ENCODE data around the gene TRPM3. TPM values are rescaled to one million over a fixed set of nuclear protein-coding genes. Genes with fewer than 3 reads are reported as not detected.

The TRPM3 gene
- polyA plus RNA-seq, 1 donor: 0.57 TPM

- Histone ChIP-seq H3K9me3 (ENCODE audit: control insufficient read depth, low read depth, low read length) (no peaks in the 10 kb centered on the region), H3K27ac (ENCODE audit: low read length) (no peak overlapping the region), H3K4me1 (ENCODE audit: control insufficient read depth, insufficient read depth, low read length) (no peaks in the 10 kb centered on the region), H3K27me3 (ENCODE audit: control insufficient read depth, insufficient read depth, low read length) (no peaks in the 10 kb centered on the region), H3K4me3 (ENCODE audit: low read length) (no peak overlapping the region), H3K36me3 (ENCODE audit: control insufficient read depth, insufficient read depth, low read length) (no peaks in the 10 kb centered on the region)
- no peak for DNase-seq
- WGBS (ENCODE audit: insufficient coverage, low lambda C conversion rate): no CpG with 5 or more reads among the region's 12 CpGs
Measured at GRCh38 chr9:70553707-70554673, 567.4 kb downstream of the TRPM3 start.

- H3K4me3 ChIP-seq (ENCODE audit: low read length): no peak overlapping the region
- no peaks in the 10 kb centered on the region for H3K9me3 ChIP-seq (ENCODE audit: control insufficient read depth, low read depth, low read length)
- DNase-seq: no peak
- H3K4me1 ChIP-seq (ENCODE audit: control insufficient read depth, insufficient read depth, low read length): no peaks in the 10 kb centered on the region
- H3K36me3 ChIP-seq (ENCODE audit: control insufficient read depth, insufficient read depth, low read length): no peaks in the 10 kb centered on the region
- no CpG with 5 or more reads among the region's 9 CpGs for WGBS (ENCODE audit: insufficient coverage, low lambda C conversion rate)
- no peak overlapping the region for H3K27ac ChIP-seq (ENCODE audit: low read length)
- no peaks in the 10 kb centered on the region for H3K27me3 ChIP-seq (ENCODE audit: control insufficient read depth, insufficient read depth, low read length)
Measured at GRCh38 chr9:70552561-70552960, 568.9 kb downstream of the TRPM3 start.

- no peak overlapping the region for H3K4me3 ChIP-seq (ENCODE audit: low read length)
- no peak overlapping the region for H3K27ac ChIP-seq (ENCODE audit: low read length)
- no peaks in the 10 kb centered on the region for H3K27me3 ChIP-seq (ENCODE audit: control insufficient read depth, insufficient read depth, low read length)
- H3K4me1 ChIP-seq (ENCODE audit: control insufficient read depth, insufficient read depth, low read length): no peaks in the 10 kb centered on the region
- WGBS (ENCODE audit: insufficient coverage, low lambda C conversion rate): 100% methylated on average over 1 of the region's 3 CpGs
- DNase-seq: no peak
- no peaks in the 10 kb centered on the region for H3K9me3 ChIP-seq (ENCODE audit: control insufficient read depth, low read depth, low read length)
- H3K36me3 ChIP-seq (ENCODE audit: control insufficient read depth, insufficient read depth, low read length): no peaks in the 10 kb centered on the region
Measured at GRCh38 chr9:70551801-70552200, 569.6 kb downstream of the TRPM3 start.

GRCh38 chr9:70551396-70551795, 570.0 kb downstream of the TRPM3 start:
- no peaks in the 10 kb centered on the region for H3K36me3 ChIP-seq (ENCODE audit: control insufficient read depth, insufficient read depth, low read length)
- H3K27ac ChIP-seq (ENCODE audit: low read length): no peak overlapping the region
- no peaks in the 10 kb centered on the region for H3K27me3 ChIP-seq (ENCODE audit: control insufficient read depth, insufficient read depth, low read length)
- H3K4me1 ChIP-seq (ENCODE audit: control insufficient read depth, insufficient read depth, low read length): no peaks in the 10 kb centered on the region
- H3K4me3 ChIP-seq (ENCODE audit: low read length): no peak overlapping the region
- WGBS (ENCODE audit: insufficient coverage, low lambda C conversion rate): 100% methylated on average over 1 of the region's 4 CpGs
- DNase-seq: no peak
- no peaks in the 10 kb centered on the region for H3K9me3 ChIP-seq (ENCODE audit: control insufficient read depth, low read depth, low read length)

- WGBS (ENCODE audit: insufficient coverage, low lambda C conversion rate): no CpG with 5 or more reads among the region's 1 CpG
- Histone ChIP-seq H3K27me3 (ENCODE audit: control insufficient read depth, insufficient read depth, low read length) (no peaks in the 10 kb centered on the region), H3K4me3 (ENCODE audit: low read length) (no peak overlapping the region)
Measured at GRCh38 chr9:70549926-70550325, 571.5 kb downstream of the TRPM3 start.

GRCh38 chr9:70542311-70542931, 579.0 kb downstream of the TRPM3 start:
- Histone ChIP-seq H3K27ac (ENCODE audit: low read length) (no peak overlapping the region), H3K9me3 (ENCODE audit: control insufficient read depth, low read depth, low read length) (no peaks in the 10 kb centered on the region), H3K4me3 (ENCODE audit: low read length) (no peak overlapping the region), H3K27me3 (ENCODE audit: control insufficient read depth, insufficient read depth, low read length) (no peaks in the 10 kb centered on the region), H3K36me3 (ENCODE audit: control insufficient read depth, insufficient read depth, low read length) (no peaks in the 10 kb centered on the region), H3K4me1 (ENCODE audit: control insufficient read depth, insufficient read depth, low read length) (no peaks in the 10 kb centered on the region)
- 23% methylated on average over 2 of the region's 3 CpGs for WGBS (ENCODE audit: insufficient coverage, low lambda C conversion rate)
- DNase-seq: peak in 1 of 2 donors; percentile 30

More at GRCh38 chr9:70549926-70550325, 571.5 kb downstream of the TRPM3 start:
- no peak for DNase-seq
- Histone ChIP-seq H3K36me3 (ENCODE audit: control insufficient read depth, insufficient read depth, low read length) (no peaks in the 10 kb centered on the region), H3K9me3 (ENCODE audit: control insufficient read depth, low read depth, low read length) (no peaks in the 10 kb centered on the region), H3K4me1 (ENCODE audit: control insufficient read depth, insufficient read depth, low read length) (no peaks in the 10 kb centered on the region), H3K27ac (ENCODE audit: low read length) (no peak overlapping the region)

GRCh38 chr9:70540016-70540415, 581.4 kb downstream of the TRPM3 start:
- Histone ChIP-seq H3K9me3 (ENCODE audit: control insufficient read depth, low read depth, low read length) (no peaks in the 10 kb centered on the region), H3K4me3 (ENCODE audit: low read length) (no peak overlapping the region), H3K4me1 (ENCODE audit: control insufficient read depth, insufficient read depth, low read length) (no peaks in the 10 kb centered on the region), H3K27ac (ENCODE audit: low read length) (no peak overlapping the region), H3K27me3 (ENCODE audit: control insufficient read depth, insufficient read depth, low read length) (no peaks in the 10 kb centered on the region), H3K36me3 (ENCODE audit: control insufficient read depth, insufficient read depth, low read length) (no peaks in the 10 kb centered on the region)
- DNase-seq: no peak
- WGBS (ENCODE audit: insufficient coverage, low lambda C conversion rate): 50% methylated on average over 1 of the region's 5 CpGs

GRCh38 chr9:70539526-70539925, 581.9 kb downstream of the TRPM3 start:
- no peak overlapping the region for H3K4me3 ChIP-seq (ENCODE audit: low read length)
- DNase-seq: no peak
- no CpG with 5 or more reads among the region's 1 CpG for WGBS (ENCODE audit: insufficient coverage, low lambda C conversion rate)
- no peaks in the 10 kb centered on the region for H3K27me3 ChIP-seq (ENCODE audit: control insufficient read depth, insufficient read depth, low read length)
- H3K4me1 ChIP-seq (ENCODE audit: control insufficient read depth, insufficient read depth, low read length): no peaks in the 10 kb centered on the region
- no peaks in the 10 kb centered on the region for H3K9me3 ChIP-seq (ENCODE audit: control insufficient read depth, low read depth, low read length)
- H3K27ac ChIP-seq (ENCODE audit: low read length): no peak overlapping the region
- H3K36me3 ChIP-seq (ENCODE audit: control insufficient read depth, insufficient read depth, low read length): no peaks in the 10 kb centered on the region

GRCh38 chr9:70539001-70539400, 582.4 kb downstream of the TRPM3 start:
- no CpG with 5 or more reads among the region's 1 CpG for WGBS (ENCODE audit: insufficient coverage, low lambda C conversion rate)

GRCh38 chr9:70537084-70537483, 584.3 kb downstream of the TRPM3 start:
- Histone ChIP-seq H3K36me3 (ENCODE audit: control insufficient read depth, insufficient read depth, low read length) (no peaks in the 10 kb centered on the region), H3K4me1 (ENCODE audit: control insufficient read depth, insufficient read depth, low read length) (no peaks in the 10 kb centered on the region), H3K4me3 (ENCODE audit: low read length) (no peak overlapping the region), H3K27me3 (ENCODE audit: control insufficient read depth, insufficient read depth, low read length) (no peaks in the 10 kb centered on the region), H3K9me3 (ENCODE audit: control insufficient read depth, low read depth, low read length) (no peaks in the 10 kb centered on the region), H3K27ac (ENCODE audit: low read length) (no peak overlapping the region)
- no peak for DNase-seq
- WGBS (ENCODE audit: insufficient coverage, low lambda C conversion rate): no CpG with 5 or more reads among the region's 21 CpGs

More at GRCh38 chr9:70539001-70539400, 582.4 kb downstream of the TRPM3 start:
- Histone ChIP-seq H3K27ac (ENCODE audit: low read length) (no peak overlapping the region), H3K27me3 (ENCODE audit: control insufficient read depth, insufficient read depth, low read length) (no peaks in the 10 kb centered on the region), H3K36me3 (ENCODE audit: control insufficient read depth, insufficient read depth, low read length) (no peaks in the 10 kb centered on the region), H3K4me3 (ENCODE audit: low read length) (no peak overlapping the region), H3K9me3 (ENCODE audit: control insufficient read depth, low read depth, low read length) (no peaks in the 10 kb centered on the region), H3K4me1 (ENCODE audit: control insufficient read depth, insufficient read depth, low read length) (no peaks in the 10 kb centered on the region)
- no peak for DNase-seq

All from large intestine (tissue), 3 donors.